HG03460 (cell line): ENCODE data around the gene EIF4G3.
"Not testable (repeated sequence)": the region's sequence is repeated elsewhere in the genome, so short reads cannot be mapped to it uniquely, and the experiment has no call there.

Experiments
- ATAC-seq: cut with Tn5 transposase; IDR thresholded peaks from one replicate; pipeline ENCODE4 v1.9.1; 2021; ENCODE audit not compliant: unreplicated experiment

EIF4G3 gene

GRCh38 chr1:20885121-20885520 is 291.6 kb downstream of the EIF4G3 start:
- ATAC-seq, result no peak

DNA sequence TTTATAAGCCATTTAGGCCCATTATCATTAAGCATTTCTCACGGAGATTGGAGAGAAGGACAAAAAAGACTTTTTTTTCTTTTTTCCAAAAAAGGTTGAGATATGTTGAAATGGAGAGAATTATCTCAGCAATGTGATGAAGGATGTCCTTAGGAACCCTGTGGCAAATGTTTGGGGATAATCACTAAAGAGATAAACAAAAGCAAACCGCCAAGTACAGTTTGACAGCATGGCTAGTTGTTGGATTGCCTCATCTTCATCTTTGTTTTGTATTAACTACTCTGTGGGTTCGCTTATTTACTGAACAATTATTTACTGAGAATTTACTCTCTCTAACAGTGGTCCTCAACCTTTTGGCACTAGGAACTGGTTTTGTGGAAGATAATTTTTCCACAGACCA is 292.2 kb downstream of the EIF4G3 start:
- no peak for ATAC-seq

DNA sequence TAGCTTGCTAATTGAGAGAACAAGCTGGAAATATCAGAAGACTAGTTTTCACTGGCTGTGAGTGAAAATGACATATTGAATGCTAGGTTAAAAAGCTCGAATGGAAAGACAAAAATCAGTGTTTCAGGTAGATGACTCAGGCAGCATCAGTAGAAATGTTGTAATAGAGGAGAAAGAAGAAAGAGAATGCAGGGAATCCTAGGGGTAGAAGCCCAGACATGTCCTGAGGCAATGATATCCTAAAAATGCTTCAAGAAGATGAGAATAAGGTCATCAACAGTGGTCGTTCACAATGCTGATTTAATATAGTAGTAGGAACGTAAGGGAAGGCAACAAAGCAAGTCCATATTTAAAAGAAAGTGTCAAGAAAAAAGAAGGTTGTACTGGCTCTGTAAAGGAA is 292.9 kb downstream of the EIF4G3 start:
- ATAC-seq, result no peak

- ATAC-seq, result no peak
Measured at GRCh38 chr1:20882837-20883236, 293.9 kb downstream of the EIF4G3 start.

DNA sequence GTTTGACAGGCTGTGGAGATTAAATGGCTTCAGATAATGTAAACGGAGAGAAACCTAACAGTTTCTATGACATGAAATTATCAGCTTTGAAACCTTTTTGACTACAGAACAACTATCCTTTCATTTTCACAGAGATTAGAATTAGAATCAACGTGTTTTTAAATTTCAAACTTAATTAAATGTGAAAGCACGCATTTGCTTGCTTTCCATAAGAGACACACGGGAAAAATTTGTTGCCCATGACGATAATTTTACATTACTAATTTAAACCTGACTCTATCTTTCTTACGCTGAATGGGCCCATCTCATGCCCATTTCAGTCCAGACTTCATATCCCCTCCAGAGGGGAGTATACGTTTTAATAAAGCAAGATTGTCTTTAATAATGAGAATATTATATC is 297.9 kb downstream of the EIF4G3 start:
- no peak for ATAC-seq

DNA sequence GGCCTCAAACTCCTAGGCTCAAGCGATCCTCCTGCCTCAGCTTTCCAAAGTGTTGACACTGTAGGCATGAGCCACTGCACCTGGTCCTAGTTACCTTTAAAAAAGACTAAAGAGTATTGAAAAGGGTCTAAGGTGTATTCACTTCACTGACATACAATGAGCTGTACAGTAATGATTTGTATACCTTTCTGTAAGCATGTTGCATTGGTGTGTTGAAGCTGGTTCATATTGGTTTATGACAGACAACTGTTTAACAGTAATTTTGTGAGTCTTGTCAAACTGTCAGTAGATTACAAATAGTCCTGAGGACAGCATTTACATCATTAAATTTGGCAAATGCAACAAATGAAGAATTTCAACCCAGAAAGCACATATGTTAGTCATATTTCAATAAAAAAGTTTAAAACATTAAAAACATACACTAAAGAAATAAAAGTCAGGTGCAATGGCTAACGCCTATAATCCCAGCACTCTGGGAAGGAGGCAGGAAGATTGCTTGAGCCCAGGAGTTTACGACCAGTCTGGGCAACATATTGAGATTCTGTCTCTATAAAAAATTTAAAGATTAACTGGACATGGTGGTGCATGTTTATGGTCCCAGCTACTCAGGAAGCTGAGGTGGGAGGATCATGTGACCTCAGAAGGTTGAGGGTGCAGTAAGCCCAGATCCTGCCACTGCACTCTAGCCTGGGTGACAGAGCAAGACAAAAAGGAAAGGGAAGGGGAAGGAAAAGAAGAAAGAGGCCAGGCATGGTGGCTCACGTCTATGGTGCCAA is 301.3 kb downstream of the EIF4G3 start:
- ATAC-seq, result no peak

DNA sequence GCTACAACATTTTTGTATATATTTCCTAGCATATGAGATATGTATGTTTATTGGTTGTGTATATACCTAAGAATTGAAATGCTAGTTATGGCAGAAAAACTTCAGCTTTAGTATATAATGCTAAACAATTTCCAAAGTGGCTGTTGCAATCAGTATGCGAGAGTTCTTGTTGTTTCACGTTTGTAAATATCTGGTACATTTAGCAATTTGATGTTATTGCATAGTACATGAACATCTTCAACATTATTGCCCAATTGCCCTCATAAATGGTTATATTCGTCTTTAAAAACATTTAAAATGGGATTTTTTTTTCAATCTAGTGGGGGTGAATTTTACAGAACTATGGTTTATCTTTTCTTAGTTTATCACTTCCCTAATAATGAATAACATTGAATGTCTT is 303.4 kb downstream of the EIF4G3 start:
- no peak for ATAC-seq

GRCh38 chr1:20871419-20871818 is 305.3 kb downstream of the EIF4G3 start:
- no peak for ATAC-seq

DNA sequence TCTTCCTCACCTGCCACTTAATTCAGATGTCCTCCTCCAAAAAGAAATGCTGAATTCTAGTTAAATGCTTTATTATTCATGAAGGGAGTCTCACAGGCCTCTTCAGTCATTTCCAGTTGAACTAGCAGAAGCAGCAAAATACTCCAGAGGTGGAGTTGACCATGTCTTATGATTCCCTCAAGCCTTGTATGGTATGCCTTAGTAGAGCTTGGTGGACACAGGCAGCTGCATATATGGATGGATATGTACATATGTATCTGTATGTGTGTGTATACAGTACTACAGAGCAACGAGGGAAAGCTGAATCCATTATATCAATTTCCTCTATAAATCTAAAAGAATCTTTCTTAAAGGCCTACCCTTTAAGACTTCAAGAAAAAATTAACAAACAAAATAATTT is 306.0 kb downstream of the EIF4G3 start:
- ATAC-seq, result no peak

GRCh38 chr1:20868263-20868662 is 308.4 kb downstream of the EIF4G3 start:
- ATAC-seq, result no peak

DNA sequence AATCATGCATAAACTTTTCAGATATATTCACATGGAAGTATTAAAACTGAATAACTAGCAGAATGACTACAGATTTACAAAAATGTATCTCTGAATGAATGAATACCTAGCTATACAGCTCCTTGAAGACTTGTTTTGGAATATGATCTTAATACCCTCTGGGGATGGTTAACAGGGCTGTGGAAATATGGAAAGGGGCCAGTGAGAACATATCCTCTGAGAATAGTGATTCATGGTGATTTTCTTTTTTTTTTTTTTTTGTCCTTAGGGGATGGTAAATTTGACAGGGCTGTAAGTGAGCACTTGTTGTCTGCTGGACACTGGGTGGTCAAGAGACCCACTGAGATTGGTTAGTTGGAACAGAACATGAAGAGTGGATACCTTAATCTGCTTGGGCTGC is 308.9 kb downstream of the EIF4G3 start:
- ATAC-seq, result no peak

DNA sequence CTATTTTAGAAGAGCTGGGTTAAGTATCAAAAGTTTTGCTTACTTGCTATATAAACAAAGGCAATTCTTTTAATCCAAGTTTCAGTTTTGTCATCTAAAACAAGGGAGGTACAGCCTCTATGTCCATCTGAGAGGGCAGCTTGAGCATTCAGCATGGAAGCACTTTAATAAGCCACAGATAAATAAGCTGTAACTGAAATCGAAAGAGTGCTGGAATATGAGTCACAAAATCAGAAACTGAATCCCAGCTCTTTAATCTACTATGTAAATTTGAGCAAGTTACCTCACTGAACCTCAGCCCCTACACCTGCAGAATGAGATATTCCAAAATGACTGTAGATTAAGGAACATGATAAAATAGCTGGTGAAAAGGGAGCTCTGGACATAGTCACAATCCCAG is 309.6 kb downstream of the EIF4G3 start:
- ATAC-seq, result no peak

- ATAC-seq, result no peak
Measured at GRCh38 chr1:20865001-20865400, 311.7 kb downstream of the EIF4G3 start.

DNA sequence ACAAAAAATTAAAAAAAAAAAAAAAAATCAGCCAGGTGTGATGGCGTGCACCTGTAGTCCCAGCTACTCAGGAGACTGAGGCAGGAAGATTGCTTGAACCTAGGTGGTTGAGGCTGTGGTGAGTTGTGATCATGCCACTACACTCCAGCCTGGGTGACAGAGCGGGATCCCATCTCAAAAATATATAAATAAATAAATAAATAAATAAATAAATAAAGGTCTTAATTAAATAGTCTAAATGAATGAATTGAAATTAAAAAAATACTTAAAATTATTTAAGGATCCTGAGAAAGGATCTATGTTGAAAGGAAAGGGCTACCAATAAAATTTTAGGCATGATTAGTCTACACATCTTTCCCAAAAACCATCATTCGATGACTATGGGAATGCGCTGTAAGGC is 322.2 kb downstream of the EIF4G3 start:
- no peak for ATAC-seq

- not testable (repeated sequence) for ATAC-seq
Measured at GRCh38 chr1:20851791-20852190, 324.9 kb downstream of the EIF4G3 start.

DNA sequence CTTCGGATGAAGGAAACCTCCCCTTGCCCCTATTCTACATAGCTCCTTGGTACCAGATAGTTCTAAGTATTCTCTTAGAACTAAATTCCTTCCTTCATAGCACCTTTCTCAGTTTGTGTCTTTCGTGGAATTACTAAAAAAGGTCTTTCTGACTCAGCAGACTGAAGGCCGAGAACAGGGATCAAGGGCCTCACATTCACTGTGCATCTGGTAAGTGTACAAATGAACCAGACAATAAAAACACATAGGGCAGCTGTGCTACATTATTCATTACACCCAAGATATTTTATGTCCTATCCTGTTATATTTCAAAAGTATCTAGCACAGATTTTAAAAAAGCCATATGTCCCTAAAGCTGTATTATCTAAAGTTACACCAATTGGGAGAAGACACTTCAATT is 326.7 kb downstream of the EIF4G3 start:
- ATAC-seq, result no peak

DNA sequence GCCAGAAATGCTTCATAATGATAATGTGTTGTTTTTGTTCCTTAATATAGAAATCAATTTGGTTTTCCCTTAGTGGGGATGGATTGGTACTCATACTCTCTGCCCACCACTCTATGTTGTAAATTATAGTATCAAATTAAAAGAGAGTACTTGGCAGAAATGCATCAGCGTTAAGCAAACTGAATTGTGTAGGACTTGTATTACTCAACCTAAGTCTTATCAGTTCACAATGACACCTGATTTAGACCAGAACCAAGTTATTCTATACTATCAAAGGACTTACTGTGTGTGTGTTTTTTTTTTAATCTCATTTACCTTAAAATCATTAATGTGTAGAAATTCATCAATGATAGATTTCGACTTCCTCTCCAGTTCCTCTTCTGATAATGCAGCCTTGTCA is 327.6 kb downstream of the EIF4G3 start:
- ATAC-seq, result no peak

DNA sequence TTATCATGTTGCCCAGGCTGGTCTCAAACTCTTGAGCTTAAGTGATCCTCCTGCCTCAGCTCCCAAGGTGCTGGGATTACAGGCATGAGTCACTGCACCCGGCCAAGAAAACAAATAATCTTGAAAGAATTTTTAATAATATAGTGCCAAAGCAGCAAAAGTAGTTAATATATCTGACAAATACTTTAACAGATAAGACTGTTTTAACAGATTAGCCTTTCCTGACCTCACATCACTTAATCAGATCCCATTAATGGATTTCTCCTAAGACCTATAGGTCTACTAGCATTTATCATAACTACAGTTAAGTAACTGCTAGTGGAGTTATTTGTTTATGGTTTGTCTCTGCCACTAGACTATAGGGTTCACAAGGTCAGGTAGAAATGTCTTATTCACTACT is 328.5 kb downstream of the EIF4G3 start:
- ATAC-seq, result no peak

- no peak for ATAC-seq
Measured at GRCh38 chr1:20847611-20848080, 329.1 kb downstream of the EIF4G3 start.

GRCh38 chr1:20846461-20847374 is 330.0 kb downstream of the EIF4G3 start:
- ATAC-seq, result no peak

DNA sequence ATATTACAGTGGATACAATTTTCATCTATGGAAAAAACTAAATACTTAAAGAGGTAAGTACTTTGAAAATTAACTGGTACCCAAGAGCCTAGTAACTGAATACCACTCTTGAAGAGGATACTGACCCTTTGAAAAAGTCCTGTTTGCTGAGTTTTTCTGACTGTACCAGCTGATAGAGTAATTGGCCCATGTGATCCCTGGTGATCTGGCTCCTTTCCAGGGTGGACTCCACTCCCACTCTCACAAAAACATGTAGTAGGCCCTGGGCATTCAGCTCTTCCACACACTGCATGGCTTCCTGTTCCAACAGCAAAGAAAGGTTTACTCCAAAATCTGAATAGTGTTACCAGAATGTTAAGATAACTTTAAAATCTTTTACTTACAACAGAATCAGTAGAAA is 336.0 kb downstream of the EIF4G3 start:
- ATAC-seq, result no peak

- ATAC-seq, result no peak
Measured at GRCh38 chr1:20837554-20838192, 339.0 kb downstream of the EIF4G3 start.
